NCI-H524 treated with DMSO at 0.1 percent for 48 hours (cell line): Measurements from ENCODE around the gene LIN37.

Experiments used
- DNase-seq: peaks from one replicate; lab custom pipeline; 2025; lab: John Stamatoyannopoulos, UW

Gene LIN37

DNA sequence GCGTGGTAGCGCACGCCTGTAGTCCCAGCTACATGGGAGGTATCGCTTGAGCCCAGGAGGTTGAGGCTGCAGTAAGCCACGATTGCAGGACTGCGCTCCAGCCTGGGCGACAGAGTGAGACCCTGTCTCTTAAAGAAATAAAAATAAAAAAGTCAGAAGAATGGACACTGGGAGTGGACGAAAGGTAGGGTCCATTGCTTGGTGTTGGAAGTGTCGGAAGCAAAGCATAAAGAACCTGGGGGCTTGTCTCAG, 26.6 kb downstream of the LIN37 start:
- DNase-seq = no peak

DNA sequence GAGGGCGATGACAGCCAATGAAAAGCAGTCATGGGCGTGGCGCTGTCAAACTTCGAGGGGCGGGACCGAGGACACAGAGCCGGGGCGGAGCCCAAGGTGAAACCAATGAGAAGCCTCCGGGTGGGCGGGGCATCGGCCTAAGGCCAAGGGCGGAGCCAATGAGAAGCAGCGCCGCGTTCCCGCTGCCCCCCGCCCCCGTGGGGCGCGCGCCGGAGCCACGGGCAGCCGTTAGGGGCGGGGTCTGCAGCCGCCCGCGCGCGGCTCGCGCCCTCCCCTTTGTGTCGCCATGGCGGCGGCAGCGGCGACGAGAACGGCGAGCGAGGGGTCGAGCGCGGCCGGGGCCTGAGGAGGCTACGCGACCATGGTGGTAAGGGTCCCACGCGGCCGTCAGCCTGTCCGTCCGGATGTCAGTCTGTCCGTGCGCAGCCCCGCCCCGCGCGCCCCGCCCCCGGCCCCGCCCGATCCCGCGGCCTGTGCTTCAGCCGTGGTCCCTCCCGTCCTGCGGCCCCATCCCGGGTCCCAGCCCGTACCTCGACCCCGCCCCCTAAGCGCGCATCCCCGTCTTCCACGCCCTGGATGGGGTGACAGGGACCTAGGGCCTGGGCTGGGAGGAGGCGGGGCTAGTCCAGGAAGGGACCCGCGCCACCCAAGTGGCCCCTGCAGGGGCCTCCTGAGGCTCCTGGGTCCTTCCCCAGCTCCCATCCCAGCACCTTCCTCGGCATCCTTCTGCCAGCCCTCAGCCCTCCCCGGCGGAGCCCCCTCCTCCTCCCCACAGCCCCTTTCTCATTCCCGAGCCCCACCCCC, 27.1 kb downstream of the LIN37 start, which contains the start of gene ARHGAP33:
ARHGAP33 (plus strand) TSS at position 267 of the 804 bp plus-strand sequence; CDS start at position 362, 95 bp downstream.
- DNase-seq = peak; percentile 85

DNA sequence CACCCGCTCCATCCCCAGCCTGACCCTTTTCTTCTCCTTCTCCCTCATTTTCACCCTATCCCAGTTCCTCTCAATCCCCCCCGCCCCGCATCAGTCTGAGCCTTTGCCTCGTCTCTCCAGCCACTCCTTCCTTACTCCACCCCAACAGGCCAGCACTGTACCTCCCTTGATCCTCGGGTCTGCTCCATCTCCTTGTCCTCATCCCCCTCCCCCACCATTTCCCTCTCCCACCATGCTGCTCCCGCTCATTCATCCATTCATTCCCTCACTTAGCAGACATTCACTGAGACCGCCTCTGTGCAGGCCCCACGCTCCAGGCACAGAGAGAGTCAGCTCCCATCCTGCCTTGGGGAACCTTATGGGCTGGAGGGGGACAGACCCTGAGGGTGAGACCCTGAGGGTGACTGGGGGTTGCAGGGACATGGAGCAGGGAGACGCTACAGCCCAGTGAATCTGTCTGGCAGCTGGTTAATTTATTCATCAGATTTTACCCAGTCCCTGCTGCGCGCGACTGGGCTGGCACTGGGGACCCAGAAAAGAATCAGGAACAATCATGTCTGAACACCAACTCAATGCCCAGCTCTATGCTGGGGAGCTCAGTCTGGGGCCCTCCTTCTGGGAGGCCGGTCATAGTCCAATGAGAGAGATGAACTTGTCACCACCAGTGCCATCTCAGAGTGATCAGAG, 27.9 kb downstream of the LIN37 start:
- no peak for DNase-seq

DNA sequence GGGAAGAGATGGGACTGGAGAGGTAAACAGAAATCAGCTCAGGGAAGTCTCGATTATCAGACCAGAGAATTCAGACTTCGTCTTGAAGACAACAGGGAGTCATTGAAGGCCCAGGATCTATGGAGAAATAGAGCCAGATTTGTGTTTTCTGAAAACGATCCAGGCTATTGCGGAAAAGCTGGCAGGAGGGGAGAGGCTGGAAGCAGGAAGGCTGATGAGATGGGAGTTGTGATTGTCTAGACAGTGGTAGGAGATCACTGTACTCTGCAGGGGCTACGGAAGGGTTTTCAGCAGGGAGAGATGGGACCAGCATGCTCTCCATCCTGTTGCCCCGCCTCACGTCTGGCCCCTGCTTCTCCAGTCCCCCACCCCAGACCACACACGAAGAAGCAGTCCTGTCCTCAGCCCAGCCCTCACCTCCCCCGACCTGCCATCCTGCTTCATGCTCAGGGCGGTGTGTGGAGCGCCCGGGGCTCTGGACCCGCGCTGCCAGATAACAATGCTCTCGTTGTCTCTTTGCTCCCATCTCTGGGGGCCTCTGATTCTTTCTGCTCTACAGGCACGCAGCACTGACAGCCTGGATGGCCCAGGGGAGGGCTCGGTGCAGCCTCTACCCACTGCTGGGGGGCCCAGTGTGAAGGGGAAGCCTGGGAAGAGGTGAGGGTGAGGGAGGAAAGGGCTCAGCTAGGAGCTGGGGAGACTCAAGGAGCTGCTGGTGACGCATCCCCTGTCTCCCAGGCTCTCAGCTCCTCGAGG, 28.9 kb downstream of the LIN37 start:
- no peak for DNase-seq

DNA sequence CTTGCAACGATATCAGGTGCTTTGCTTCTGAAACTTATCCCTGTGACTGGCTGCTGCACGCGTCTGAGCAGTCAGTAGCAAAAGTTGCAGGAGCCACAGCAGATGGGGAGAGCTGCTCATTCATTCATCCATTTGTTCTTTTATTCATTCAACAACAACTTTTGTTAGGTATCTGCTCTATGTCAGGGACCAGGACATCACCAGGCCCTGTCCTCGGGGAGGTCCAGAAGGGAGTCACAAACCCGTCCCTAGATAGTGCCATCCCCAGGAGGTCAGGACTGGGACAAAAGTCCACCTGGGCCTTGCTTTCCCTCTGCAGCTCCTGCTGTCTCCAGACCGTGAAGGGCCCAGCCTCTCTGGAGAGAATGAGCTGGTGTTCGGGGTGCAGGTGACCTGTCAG, 29.6 kb downstream of the LIN37 start:
- no peak for DNase-seq

DNA sequence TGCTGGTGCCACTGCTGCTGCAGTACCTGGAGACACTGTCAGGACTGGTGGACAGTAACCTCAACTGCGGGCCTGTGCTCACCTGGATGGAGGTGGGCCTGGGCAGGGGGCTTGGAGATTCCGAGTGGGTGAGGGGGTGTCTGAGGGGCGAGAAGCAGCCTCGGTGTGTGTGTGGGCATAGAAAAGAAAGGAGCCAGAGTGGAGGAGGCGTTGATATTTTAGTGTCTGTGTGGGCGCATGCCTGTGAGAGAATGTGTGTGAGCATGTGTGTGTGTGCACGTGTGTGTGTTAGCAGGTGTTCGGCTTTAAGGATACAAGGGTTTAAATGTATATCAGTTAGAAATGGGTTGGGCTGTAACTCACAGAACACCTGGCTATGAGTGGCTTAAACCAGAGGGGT, 30.7 kb downstream of the LIN37 start:
- DNase-seq = no peak

DNA sequence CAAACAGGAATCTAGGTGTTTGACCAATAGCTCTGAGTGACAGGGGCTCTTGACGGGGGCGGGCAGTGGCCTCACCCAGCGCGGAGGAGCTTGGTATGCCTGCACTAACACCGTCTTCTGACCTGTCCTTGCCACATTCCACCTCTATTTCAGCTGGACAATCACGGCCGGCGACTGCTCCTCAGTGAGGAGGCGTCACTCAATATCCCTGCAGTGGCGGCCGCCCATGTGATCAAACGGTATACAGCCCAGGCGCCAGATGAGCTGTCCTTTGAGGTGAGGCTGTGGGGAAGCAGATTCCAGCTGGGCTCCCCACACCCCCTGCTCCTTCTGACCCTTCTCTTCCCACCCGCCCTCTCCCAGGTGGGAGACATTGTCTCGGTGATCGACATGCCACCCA, 31.7 kb downstream of the LIN37 start:
- DNase-seq = no peak

DNA sequence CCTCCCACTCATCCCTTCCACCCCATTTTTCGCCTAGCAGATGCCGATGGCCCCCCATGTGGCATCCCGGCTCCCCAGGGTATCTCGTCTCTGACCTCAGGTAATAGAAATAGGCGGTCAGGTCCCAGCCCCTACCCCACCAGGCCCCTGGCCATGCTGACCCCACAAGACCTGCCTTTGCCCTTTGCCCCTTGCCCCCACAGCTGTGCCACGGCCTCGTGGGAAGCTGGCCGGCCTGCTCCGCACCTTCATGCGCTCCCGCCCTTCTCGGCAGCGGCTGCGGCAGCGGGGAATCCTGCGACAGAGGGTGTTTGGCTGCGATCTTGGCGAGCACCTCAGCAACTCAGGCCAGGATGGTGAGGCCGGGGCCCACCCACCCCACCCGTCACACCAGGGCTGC, 32.3 kb downstream of the LIN37 start:
- DNase-seq = no peak

DNA sequence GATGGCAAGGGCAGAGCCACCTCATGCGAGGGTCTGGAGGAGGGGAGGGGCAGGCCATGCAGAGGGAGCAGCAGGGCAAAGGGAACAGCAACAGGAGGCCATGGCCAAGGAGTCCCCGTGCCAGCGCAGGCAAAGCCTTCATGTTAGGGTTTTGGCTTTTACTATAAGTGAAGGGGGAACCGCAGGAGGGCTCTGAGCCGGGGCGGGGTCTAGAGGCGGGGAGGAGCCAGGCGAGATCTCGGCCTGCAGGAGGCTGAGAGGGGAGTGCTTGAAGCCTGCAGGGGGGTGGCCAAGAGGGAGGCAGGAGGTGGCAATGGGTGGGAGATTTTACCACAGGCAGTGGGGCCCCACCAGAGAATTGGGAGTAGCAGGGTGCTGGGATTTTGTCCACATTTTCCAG, 33.3 kb downstream of the LIN37 start:
- DNase-seq = no peak

DNA sequence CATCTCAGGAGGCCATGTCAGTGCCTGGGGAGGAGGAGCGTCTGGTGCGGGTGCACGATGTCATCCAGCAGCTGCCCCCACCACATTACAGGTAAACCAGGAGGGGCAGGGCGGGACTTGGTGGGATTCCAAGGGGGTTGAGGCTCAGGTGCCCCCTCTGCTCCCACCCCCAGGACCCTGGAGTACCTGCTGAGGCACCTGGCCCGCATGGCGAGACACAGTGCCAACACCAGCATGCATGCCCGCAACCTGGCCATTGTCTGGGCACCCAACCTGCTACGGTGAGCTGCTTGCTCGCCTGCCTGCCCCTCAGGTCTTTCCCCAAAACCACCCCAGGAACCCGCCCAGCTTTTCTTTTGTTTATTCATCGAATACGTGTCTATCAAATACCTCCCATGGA, 34.2 kb downstream of the LIN37 start:
- DNase-seq = no peak

DNA sequence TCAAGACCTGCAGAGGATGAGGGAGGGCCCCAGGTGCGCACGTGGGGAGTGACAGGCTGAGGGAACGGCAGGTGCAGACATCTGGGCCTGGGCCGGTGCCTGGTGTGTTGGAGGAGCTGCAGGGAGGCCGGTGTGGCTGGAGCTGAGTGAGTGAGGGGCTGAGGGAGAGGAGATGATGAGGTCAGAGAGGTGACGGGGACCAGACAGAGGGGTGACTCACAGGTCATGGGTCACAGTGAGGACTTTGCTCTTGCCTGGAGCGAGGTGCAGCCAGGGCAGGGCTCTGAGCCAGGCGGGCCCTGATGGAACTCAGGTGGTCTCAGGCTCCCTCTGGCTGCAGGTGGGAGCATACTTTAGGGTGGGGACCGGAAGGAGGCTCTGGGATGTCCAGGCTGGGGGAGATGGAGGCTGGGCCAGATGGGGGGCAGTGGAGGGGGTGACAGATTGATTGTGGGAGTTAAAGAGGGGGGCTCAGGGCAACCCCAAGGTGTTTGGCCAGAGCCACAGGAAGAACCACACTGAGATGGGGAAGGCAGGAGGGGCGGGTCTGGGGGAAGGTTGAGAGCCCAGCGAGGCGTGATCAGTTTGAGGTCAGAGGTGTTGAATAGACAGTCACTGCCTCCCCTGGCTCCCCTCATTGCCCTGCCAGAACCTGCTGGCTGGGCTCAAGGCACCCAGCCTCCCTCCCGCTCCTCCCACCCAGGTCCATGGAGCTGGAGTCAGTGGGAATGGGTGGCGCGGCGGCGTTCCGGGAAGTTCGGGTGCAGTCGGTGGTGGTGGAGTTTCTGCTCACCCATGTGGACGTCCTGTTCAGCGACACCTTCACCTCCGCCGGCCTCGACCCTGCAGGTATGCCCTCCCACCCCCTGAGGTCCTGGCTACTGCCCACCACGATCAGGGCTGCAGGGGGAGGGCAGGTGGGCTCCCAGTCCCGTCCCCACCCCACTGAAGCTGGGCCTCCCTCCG, 35.4 kb downstream of the LIN37 start:
- DNase-seq = no peak

DNA sequence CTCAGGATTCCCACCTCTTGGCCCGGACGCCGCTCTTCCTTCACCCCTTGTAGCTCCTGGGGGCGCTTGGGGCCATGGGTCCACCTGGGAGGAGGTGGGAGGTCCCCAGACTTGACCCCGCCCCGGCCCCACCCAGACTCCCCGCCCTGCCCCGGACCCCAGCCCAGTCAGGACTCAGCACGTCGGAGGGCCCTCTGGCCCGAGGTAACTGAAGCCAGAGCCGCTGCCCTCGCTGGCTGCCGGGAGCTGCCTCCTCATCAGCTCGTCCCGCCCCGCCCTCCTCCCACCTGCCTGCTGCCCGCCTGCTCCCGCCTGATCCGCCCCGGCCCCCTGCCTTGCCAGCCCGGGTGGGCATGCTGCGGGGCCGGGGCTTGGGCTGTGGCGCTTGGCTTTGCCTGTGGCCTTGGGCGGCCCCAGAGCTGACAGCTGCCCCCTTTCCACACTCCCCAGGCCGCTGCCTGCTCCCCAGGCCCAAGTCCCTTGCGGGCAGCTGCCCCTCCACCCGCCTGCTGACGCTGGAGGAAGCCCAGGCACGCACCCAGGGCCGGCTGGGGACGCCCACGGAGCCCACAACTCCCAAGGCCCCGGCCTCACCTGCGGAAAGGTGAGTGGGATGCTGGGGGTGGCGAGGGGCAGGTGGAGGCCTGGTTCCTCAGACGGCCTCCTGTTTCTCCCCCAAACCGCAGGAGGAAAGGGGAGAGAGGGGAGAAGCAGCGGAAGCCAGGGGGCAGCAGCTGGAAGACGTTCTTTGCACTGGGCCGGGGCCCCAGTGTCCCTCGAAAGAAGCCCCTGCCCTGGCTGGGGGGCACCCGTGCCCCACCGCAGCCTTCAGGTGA, 36.3 kb downstream of the LIN37 start:
- no peak for DNase-seq

DNA sequence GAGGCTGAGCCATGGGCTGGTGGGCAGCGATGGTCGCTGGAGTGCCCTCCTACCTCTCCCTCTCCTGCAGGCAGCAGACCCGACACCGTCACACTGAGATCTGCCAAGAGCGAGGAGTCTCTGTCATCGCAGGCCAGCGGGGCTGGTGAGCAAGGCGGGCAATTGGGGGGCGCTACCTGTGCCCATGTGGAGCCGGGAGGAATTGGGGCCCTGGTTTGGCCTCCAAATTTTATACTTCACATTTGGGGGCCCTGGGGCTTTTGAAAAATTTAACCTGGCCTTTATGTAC, 36.9 kb downstream of the LIN37 start:
- DNase-seq = no peak

DNA sequence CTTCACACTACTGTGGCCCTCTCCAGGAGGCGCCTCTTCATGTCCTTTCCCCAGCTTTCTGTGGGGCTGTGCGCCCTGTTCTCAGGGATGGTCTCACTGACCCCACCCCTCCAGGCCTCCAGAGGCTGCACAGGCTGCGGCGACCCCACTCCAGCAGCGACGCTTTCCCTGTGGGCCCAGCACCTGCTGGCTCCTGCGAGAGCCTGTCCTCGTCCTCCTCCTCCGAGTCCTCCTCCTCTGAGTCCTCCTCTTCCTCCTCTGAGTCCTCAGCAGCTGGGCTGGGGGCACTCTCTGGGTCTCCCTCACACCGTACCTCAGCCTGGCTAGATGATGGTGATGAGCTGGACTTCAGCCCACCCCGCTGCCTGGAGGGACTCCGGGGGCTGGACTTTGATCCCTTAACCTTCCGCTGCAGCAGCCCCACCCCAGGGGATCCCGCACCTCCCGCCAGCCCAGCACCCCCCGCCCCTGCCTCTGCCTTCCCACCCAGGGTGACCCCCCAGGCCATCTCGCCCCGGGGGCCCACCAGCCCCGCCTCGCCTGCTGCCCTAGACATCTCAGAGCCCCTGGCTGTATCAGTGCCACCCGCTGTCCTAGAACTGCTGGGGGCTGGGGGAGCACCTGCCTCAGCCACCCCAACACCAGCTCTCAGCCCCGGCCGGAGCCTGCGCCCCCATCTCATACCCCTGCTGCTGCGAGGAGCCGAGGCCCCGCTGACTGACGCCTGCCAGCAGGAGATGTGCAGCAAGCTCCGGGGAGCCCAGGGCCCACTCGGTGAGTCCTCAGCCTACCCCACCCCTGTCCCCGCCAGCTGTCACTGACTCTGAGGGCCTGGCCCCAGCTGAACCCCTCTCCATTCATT, 38.2 kb downstream of the LIN37 start:
- no peak for DNase-seq

DNA sequence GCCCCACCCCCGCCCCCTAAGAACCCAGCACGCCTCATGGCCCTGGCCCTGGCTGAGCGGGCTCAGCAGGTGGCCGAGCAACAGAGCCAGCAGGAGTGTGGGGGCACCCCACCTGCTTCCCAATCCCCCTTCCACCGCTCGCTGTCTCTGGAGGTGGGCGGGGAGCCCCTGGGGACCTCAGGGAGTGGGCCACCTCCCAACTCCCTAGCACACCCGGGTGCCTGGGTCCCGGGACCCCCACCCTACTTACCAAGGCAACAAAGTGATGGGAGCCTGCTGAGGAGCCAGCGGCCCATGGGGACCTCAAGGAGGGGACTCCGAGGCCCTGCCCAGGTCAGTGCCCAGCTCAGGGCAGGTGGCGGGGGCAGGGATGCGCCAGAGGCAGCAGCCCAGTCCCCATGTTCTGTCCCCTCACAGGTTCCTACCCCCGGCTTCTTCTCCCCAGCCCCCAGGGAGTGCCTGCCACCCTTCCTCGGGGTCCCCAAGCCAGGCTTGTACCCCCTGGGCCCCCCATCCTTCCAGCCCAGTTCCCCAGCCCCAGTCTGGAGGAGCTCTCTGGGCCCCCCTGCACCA, 38.9 kb downstream of the LIN37 start:
- DNase-seq = no peak

DNA sequence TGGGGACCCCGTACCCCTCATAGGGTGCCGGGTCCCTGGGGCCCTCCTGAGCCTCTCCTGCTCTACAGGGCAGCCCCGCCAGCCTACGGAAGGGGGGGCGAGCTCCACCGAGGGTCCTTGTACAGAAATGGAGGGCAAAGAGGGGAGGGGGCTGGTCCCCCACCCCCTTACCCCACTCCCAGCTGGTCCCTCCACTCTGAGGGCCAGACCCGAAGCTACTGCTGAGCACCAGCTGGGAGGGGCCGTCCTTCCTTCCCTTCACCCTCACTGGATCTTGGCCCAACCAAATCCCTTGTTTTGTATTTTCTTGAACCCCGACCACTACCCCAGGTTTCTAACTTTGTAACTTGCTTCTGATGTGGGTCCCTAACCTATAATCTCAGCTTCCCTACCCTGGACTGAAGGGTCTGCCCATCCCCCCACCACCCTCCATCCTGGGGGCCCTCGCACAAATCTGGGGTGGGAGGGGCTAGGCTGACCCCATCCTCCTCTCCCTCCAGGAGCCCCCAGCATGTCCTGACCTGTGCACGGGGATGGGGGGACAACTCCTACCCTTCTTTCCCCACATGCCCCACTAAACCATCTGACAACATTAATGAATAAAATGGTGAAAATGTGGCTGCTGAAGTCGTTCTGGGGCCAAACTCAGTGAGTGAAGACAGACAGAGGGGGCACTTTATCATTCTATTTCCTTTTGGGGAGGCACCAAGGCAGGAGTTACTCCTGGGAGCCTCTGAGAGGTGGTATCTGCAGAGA, 40.0 kb downstream of the LIN37 start:
- no peak for DNase-seq

DNA sequence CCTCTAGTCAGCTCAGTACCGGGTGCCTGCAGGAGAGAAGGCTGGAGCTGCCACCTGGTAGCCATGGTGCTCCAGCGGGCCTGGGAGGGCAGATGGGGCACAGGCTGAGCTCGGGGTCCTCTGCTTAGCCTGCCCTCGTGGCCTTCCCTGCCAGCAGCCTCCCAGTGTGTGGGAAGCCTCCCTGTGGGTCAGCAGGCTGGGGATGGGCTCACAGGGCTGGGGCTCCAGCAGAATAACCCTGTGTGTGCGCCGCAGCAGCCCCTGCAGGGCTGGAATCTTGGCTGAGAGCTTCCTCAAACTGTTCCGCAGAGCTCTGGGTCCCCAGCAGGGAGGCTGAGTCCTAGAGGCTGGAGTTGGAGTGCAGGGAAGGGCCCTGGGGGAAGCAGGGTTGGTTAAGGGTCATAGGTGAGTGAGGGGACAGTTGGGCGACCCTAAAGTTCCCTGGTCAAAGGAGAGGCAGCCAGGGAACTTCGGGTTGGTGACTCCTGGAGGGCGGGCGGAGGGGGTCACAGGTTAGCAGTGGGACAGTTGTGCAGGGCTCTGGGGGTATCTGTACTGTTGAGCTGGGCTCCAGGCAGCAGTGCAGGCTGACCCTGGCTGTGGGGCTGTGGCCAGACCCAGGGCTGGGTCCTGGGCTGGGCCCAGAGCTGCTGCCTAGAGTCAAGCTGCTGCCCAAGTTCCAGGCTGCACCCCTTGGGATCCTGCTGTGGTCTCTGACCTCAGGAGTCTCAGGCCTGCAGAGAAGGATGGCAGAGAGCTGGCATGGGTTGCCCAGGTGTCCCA, 41.0 kb downstream of the LIN37 start:
- no peak for DNase-seq
